OCI-LY3 (cell line): ENCODE measurements around the gene ATP1A3.

Experiments
- CTCF ChIP-seq: fragments of 200-600, 300-600 bp; sonication (generic); IDR thresholded peaks from 2 replicates; pipeline ENCODE4 v1.5.1; 2014; ENCODE audit warnings: antibody characterized with exemption, low read length, low read depth
- EZH2phosphoT487 ChIP-seq: fragments of 200-600 bp; shearing (Covaris generic); IDR thresholded peaks from 2 replicates; pipeline ENCODE4 v1.6.1; 2018; ENCODE audit warnings: antibody characterized with exemption, mixed run types, low read depth

GRCh38 chr19:42021185-42021584 lies 27.2 kb upstream of the ATP1A3 start:
- no peak for TF ChIP-seq CTCF
- TF ChIP-seq EZH2phosphoT487 = no peak
